Neuronal stem cell (in vitro differentiated cells): ENCODE measurements around the gene AVL9.
"Not testable (repeated sequence)": the region's sequence is repeated elsewhere in the genome, so short reads cannot be mapped to it uniquely, and the experiment has no call there.

Experiments
- DNase-seq: peaks from one replicate; pipeline ENCODE4 v3.0.0-alpha.2; 2013; ENCODE audit warnings: low spot score
- H2AFZ ChIP-seq: one replicate; pipeline ENCODE4 v1.6.1; 2013; ENCODE audit warnings: mild to moderate bottlenecking, low read length, inconsistent platforms
- H2AK5ac ChIP-seq: 2 replicates; pipeline ENCODE4 v1.6.1; 2013; ENCODE audit warnings: low read depth, mild to moderate bottlenecking, inconsistent platforms, low read length, moderate library complexity, mixed read lengths
- H2BK120ac ChIP-seq: 2 replicates; pipeline ENCODE4 v1.6.1; 2013; ENCODE audit warnings: low read depth, mild to moderate bottlenecking, inconsistent platforms, low read length, moderate library complexity, mixed read lengths
- H2BK12ac ChIP-seq: one replicate; pipeline ENCODE4 v1.6.1; 2013; ENCODE audit warnings: low read length, inconsistent platforms
- H2BK15ac ChIP-seq: 2 replicates; pipeline ENCODE4 v1.6.1; 2013; ENCODE audit warnings: mild to moderate bottlenecking, low read length, inconsistent platforms, mixed read lengths
- H2BK5ac ChIP-seq: one replicate; pipeline ENCODE4 v1.6.1; 2013; ENCODE audit warnings: inconsistent platforms, mild to moderate bottlenecking, low read length, moderate library complexity
- H3K14ac ChIP-seq: one replicate; pipeline ENCODE4 v1.6.1; 2013; ENCODE audit warnings: low read length, inconsistent platforms
- H3K18ac ChIP-seq: 2 replicates; pipeline ENCODE4 v1.6.1; 2013; ENCODE audit warnings: low read length, inconsistent platforms
- H3K23ac ChIP-seq: 2 replicates; pipeline ENCODE4 v1.6.1; 2013; ENCODE audit warnings: low read depth, mild to moderate bottlenecking, mixed read lengths, low read length, inconsistent platforms; ENCODE audit not compliant: poor library complexity
- H3K27ac ChIP-seq: replicated peaks from 3 replicates; pipeline ENCODE4 v1.5.1; 2013; ENCODE audit warnings: low read length, inconsistent platforms
- H3K27me3 ChIP-seq, 3 experiments: 2 replicates each; pipeline ENCODE4 v1.6.1; 2013; ENCODE audit warnings: low read length in 3 of 3, mild to moderate bottlenecking in 2 of 3, inconsistent platforms in 1 of 3, low read depth in 1 of 3, mixed read lengths in 1 of 3, moderate library complexity in 1 of 3; ENCODE audit not compliant: control insufficient read depth in 3 of 3, insufficient read depth in 3 of 3
- H3K36me3 ChIP-seq, 2 donors: replicated peaks in 1 of 2; 2 replicates each; pipeline ENCODE4 v1.6.1; 2013; ENCODE audit warnings: low read length in 2 of 2; ENCODE audit not compliant: control insufficient read depth in 2 of 2, insufficient read depth in 2 of 2
- H3K4ac ChIP-seq: 2 replicates; pipeline ENCODE4 v1.6.1; 2013; ENCODE audit warnings: inconsistent platforms, mild to moderate bottlenecking, low read length, moderate library complexity
- H3K4me1 ChIP-seq, 2 donors: 1 replicate in 1 of 2; 2 replicates in 1 of 2; pipeline ENCODE4 v1.6.1; 2013; ENCODE audit warnings: low read length in 2 of 2, low read depth in 1 of 2; ENCODE audit not compliant: control insufficient read depth in 2 of 2, insufficient read depth in 1 of 2
- H3K4me2 ChIP-seq: one replicate; pipeline ENCODE4 v1.6.1; 2013; ENCODE audit warnings: mild to moderate bottlenecking, low read length, inconsistent platforms; ENCODE audit not compliant: insufficient read depth, poor library complexity, severe bottlenecking
- H3K4me3 ChIP-seq, 2 donors: 2 replicates each; pipeline ENCODE4 v1.5.1; 2013; ENCODE audit warnings: low read length in 2 of 2, mild to moderate bottlenecking in 2 of 2, inconsistent platforms in 1 of 2, moderate library complexity in 1 of 2
- H3K79me1 ChIP-seq: one replicate; pipeline ENCODE4 v1.6.1; 2013; ENCODE audit warnings: low read depth, mild to moderate bottlenecking, inconsistent platforms, low read length, moderate library complexity
- H3K9ac ChIP-seq: one replicate; pipeline ENCODE4 v1.6.1; 2013; ENCODE audit warnings: mild to moderate bottlenecking, low read depth, low read length, inconsistent platforms; ENCODE audit not compliant: poor library complexity
- H3K9me3 ChIP-seq, 2 donors: replicated peaks in 1 of 2; 2 replicates each; pipeline versions ENCODE3 to v1.6.1; 2013; ENCODE audit warnings: low read length in 2 of 2, mild to moderate bottlenecking in 2 of 2, inconsistent platforms in 1 of 2, low read depth in 1 of 2, mixed read lengths in 1 of 2, moderate library complexity in 1 of 2; ENCODE audit not compliant: control insufficient read depth in 2 of 2, insufficient read depth in 1 of 2
- H4K8ac ChIP-seq: one replicate; pipeline ENCODE4 v1.6.1; 2013; ENCODE audit warnings: low read depth, mild to moderate bottlenecking, inconsistent platforms, low read length, moderate library complexity
- H4K91ac ChIP-seq: one replicate; pipeline ENCODE4 v1.6.1; 2013; ENCODE audit warnings: low read length, low read depth, mild to moderate bottlenecking, inconsistent platforms; ENCODE audit not compliant: poor library complexity
- WGBS, 2 donors: extraction: QIAGEN DNeasy Blood & Tissue Kit; methylation state at CpG; one replicate each; pipeline ENCODE4 v1.1.7; 2013; ENCODE audit warnings: missing lambda C conversion rate in 2 of 2, mixed read lengths in 1 of 2; ENCODE audit not compliant: insufficient read length in 2 of 2, insufficient replicate concordance in 1 of 2; ENCODE audit errors: extremely low coverage in 2 of 2; 5-methylcytosine and 5-hydroxymethylcytosine counted together

The AVL9 gene

GRCh38 chr7:32591938-32592337 is 96.6 kb downstream of the AVL9 start:
- Histone ChIP-seq H3K23ac (no peak overlapping the region), H3K9me3 (no peaks in the 10 kb centered on the region)
- no CpG with 5 or more reads among the region's 3 CpGs for WGBS, 2 donors

DNA sequence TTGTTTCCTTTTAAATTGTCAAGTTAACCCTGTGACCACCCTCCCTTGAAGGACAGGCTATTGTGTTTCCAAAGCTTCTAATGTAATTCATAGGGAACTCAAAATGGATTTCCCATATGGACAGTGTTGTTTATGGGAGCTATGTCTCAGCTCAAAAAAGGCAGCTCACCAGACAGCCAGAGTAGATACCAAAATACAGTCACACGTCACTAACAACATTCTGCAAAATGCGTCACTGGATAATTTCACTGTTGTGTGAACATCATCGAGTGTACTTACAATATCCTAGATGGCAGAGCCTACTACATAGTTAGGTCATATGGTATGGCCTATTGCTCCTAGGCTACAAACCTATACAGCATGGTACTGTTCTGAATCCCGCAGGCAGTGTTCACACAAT is 97.4 kb downstream of the AVL9 start:
- H2BK12ac ChIP-seq = no peak overlapping the region
- no peak overlapping the region for H3K23ac ChIP-seq
- no peak overlapping the region for H2BK120ac ChIP-seq
- WGBS, 2 donors = no CpG with 5 or more reads among the region's 4 CpGs
- H3K27ac ChIP-seq = no peak overlapping the region
- no peak overlapping the region for H4K8ac ChIP-seq
- H3K27me3 ChIP-seq = no peaks in the 10 kb centered on the region
- no peak overlapping the region for H3K4me2 ChIP-seq
- H3K14ac ChIP-seq = no peak overlapping the region
- H2AFZ ChIP-seq = no peak overlapping the region
- H4K91ac ChIP-seq = no peak overlapping the region
- no peak overlapping the region for H2BK15ac ChIP-seq
- H3K4me3 ChIP-seq = no peak overlapping the region
- no peak overlapping the region for H3K18ac ChIP-seq
- peaks cover 3 to 36% of the 10 kb centered on the region in 2 donors for H3K36me3 ChIP-seq
- H3K9ac ChIP-seq = no peak overlapping the region
- DNase-seq = no peak
- H3K9me3 ChIP-seq = peaks cover 0 to under 1% of the 10 kb centered on the region in 2 donors
- H2AK5ac ChIP-seq = no peak overlapping the region
- no peaks in the 10 kb centered on the region for H3K79me1 ChIP-seq
- H3K4ac ChIP-seq = no peak overlapping the region
- peaks cover 0 to 15% of the 10 kb centered on the region in 2 donors for H3K4me1 ChIP-seq
- no peak overlapping the region for H2BK5ac ChIP-seq

More at GRCh38 chr7:32591938-32592337, 96.6 kb downstream of the AVL9 start:
- no peak for DNase-seq
- Histone ChIP-seq H2BK15ac (no peak overlapping the region), H2BK5ac (no peak overlapping the region), H3K14ac (no peak overlapping the region), H3K18ac (no peak overlapping the region), H3K4me1 (peaks cover 0 to 21% of the 10 kb centered on the region in 2 donors), H3K4me2 (no peak overlapping the region), H3K4ac (no peak overlapping the region), H3K36me3 (peaks cover 2 to 43% of the 10 kb centered on the region in 2 donors), H2AFZ (no peak overlapping the region), H4K91ac (no peak overlapping the region), H2BK12ac (no peak overlapping the region), H3K4me3 (no peak overlapping the region), H3K27me3 (no peaks in the 10 kb centered on the region), H2BK120ac (no peak overlapping the region), H2AK5ac (no peak overlapping the region), H4K8ac (no peak overlapping the region), H3K79me1 (no peaks in the 10 kb centered on the region), H3K9ac (no peak overlapping the region), H3K27ac (no peak overlapping the region)

GRCh38 chr7:32594965-32595490 is 99.7 kb downstream of the AVL9 start:
- H2AFZ ChIP-seq = no peak overlapping the region
- H3K27ac ChIP-seq = no peak overlapping the region
- H3K4me3 ChIP-seq = no peak overlapping the region
- WGBS, 2 donors = no CpG with 5 or more reads among the region's 5 CpGs
- H3K4me1 ChIP-seq = no peaks in the 10 kb centered on the region
- no peak overlapping the region for H3K23ac ChIP-seq
- H3K18ac ChIP-seq = no peak overlapping the region
- H2BK12ac ChIP-seq = no peak overlapping the region
- H3K4ac ChIP-seq = no peak overlapping the region
- no peak overlapping the region for H2AK5ac ChIP-seq
- no peak overlapping the region for H3K14ac ChIP-seq
- no peak overlapping the region for H4K8ac ChIP-seq
- no peak for DNase-seq
- H3K36me3 ChIP-seq = peaks cover 3 to 15% of the 10 kb centered on the region in 2 donors
- H3K27me3 ChIP-seq = no peaks in the 10 kb centered on the region
- H3K9me3 ChIP-seq = peaks cover 0 to 2% of the 10 kb centered on the region in 2 donors
- H3K4me2 ChIP-seq = no peak overlapping the region
- no peak overlapping the region for H2BK120ac ChIP-seq
- H3K9ac ChIP-seq = no peak overlapping the region
- no peaks in the 10 kb centered on the region for H3K79me1 ChIP-seq
- H2BK15ac ChIP-seq = no peak overlapping the region
- no peak overlapping the region for H2BK5ac ChIP-seq
- H4K91ac ChIP-seq = no peak overlapping the region

DNA sequence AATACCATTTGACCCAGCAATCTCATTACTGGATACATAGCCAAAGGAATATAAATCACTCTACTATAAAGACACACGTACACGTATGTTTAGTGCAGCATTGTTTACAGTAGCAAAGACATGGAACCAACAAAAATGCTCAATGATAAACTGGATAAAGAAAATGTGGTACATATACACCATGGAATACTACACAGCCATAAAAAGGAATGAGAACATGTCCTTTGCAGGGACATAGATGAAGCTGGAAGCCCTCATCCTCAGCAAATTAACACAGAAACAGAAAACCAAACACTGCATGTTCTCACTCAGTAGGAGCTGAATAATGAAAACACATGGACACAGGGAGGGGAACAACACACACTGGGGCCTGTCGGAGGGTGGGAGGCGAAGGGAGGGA is 105.9 kb downstream of the AVL9 start:
- not testable (repeated sequence) for H2BK5ac ChIP-seq, H4K8ac ChIP-seq, H2AFZ ChIP-seq, H2BK15ac ChIP-seq, H2AK5ac ChIP-seq, H3K4me1 ChIP-seq, H2BK12ac ChIP-seq, H3K4me2 ChIP-seq, H4K91ac ChIP-seq, DNase-seq, H3K14ac ChIP-seq, H3K79me1 ChIP-seq, H3K27me3 ChIP-seq, H3K9ac ChIP-seq, H3K27ac ChIP-seq, H3K4me3 ChIP-seq, H3K18ac ChIP-seq, H2BK120ac ChIP-seq, H3K23ac ChIP-seq, H3K4ac ChIP-seq, H3K36me3 ChIP-seq
- WGBS, 2 donors = no CpG with 5 or more reads among the region's 4 CpGs
- peaks cover 2 to 10% of the 10 kb centered on the region in 2 donors for H3K9me3 ChIP-seq
